Keratinocyte (primary cell): ENCODE results near the gene CLDN6. TPM values are rescaled to one million over a fixed set of nuclear protein-coding genes. Genes with fewer than 3 reads are reported as not detected.

Source experiments
- DNase-seq: peaks from one replicate; pipeline ENCODE4 v3.0.0-alpha.2; 2011; ENCODE audit warnings: low read depth, missing footprints, low spot score
- FAIRE-seq: peaks from 2 replicates; lab custom pipeline; 2011; peaks lifted over from hg19 to GRCh38; lab: Jason Lieb, UNC
- H2AFZ ChIP-seq: 2 replicates; pipeline ENCODE4 v1.6.0; 2012; ENCODE audit warnings: low read length, control low read depth, inconsistent platforms; ENCODE audit not compliant: control insufficient read depth
- H3K27ac ChIP-seq: 2 replicates; pipeline ENCODE4 v1.5.1; 2011; ENCODE audit warnings: low read length; ENCODE audit not compliant: control insufficient read depth, insufficient read depth
- H3K27me3 ChIP-seq: 3 replicates; pipeline ENCODE4 v1.6.0; 2011; ENCODE audit warnings: low read length; ENCODE audit not compliant: control insufficient read depth, insufficient read depth; ENCODE audit errors: extremely low read depth
- H3K36me3 ChIP-seq, 2 experiments: 2 replicates in 1 of 2; 3 replicates in 1 of 2; pipeline ENCODE4 v1.5.1; 2011; ENCODE audit warnings: low read length in 2 of 2, mild to moderate bottlenecking in 1 of 2; ENCODE audit not compliant: control insufficient read depth in 2 of 2, insufficient read depth in 2 of 2; ENCODE audit errors: extremely low read depth in 1 of 2
- H3K4me1 ChIP-seq: 3 replicates; pipeline ENCODE4 v1.5.1; 2011; ENCODE audit warnings: low read length; ENCODE audit not compliant: control insufficient read depth, insufficient read depth; ENCODE audit errors: extremely low read depth
- H3K4me2 ChIP-seq: 3 replicates; pipeline ENCODE4 v1.6.0; 2011; ENCODE audit warnings: low read depth, low read length; ENCODE audit not compliant: control insufficient read depth, insufficient read depth; ENCODE audit errors: extremely low read depth
- H3K4me3 ChIP-seq, 3 experiments: fragments of 200-600 bp in 1 of 3; sonication (generic) in 1 of 3; 2 replicates in 2 of 3; 3 replicates in 1 of 3; pipeline ENCODE4 v1.5.1; 2011 to 2016; ENCODE audit warnings: low read length in 3 of 3, mild to moderate bottlenecking in 3 of 3, control low read depth in 2 of 3, inconsistent platforms in 1 of 3, low read depth in 1 of 3, mixed read lengths in 1 of 3, mixed run types in 1 of 3, moderate library complexity in 1 of 3; ENCODE audit not compliant: control insufficient read depth in 2 of 3, insufficient read depth in 2 of 3; ENCODE audit errors: extremely low read depth in 1 of 3
- H3K79me2 ChIP-seq: 2 replicates; pipeline ENCODE4 v1.6.0; 2012; ENCODE audit warnings: low read length; ENCODE audit not compliant: control insufficient read depth, insufficient read depth
- H3K9ac ChIP-seq: 3 replicates; pipeline ENCODE4 v1.6.0; 2011; ENCODE audit warnings: low read length; ENCODE audit not compliant: control insufficient read depth, insufficient read depth; ENCODE audit errors: extremely low read depth
- H3K9me1 ChIP-seq: 3 replicates; pipeline ENCODE4 v1.6.0; 2011; ENCODE audit warnings: low read length; ENCODE audit not compliant: control insufficient read depth, insufficient read depth; ENCODE audit errors: extremely low read depth
- H3K9me3 ChIP-seq: 2 replicates; pipeline ENCODE4 v1.5.1; 2012; ENCODE audit warnings: low read depth, low read length; ENCODE audit not compliant: control insufficient read depth
- H4K20me1 ChIP-seq: 3 replicates; pipeline ENCODE4 v1.6.0; 2011; ENCODE audit warnings: low read length; ENCODE audit not compliant: control insufficient read depth, insufficient read depth; ENCODE audit errors: extremely low read depth
- CTCF ChIP-seq, 3 experiments: IDR thresholded peaks in 1 of 3; conservative IDR thresholded peaks in 1 of 3; optimal IDR thresholded peaks in 1 of 3; 2 replicates in 2 of 3; 3 replicates in 1 of 3; pipeline versions ENCODE3 to v1.5.1; 2011; ENCODE audit warnings: low read length in 3 of 3, mild to moderate bottlenecking in 3 of 3, moderate library complexity in 2 of 3, control low read depth in 1 of 3, inconsistent platforms in 1 of 3; ENCODE audit not compliant: insufficient read depth in 2 of 3; ENCODE audit errors: extremely low read depth in 1 of 3
- EZH2 ChIP-seq: IDR thresholded peaks from one replicate; pipeline ENCODE4 v1.6.1; 2012; ENCODE audit warnings: inconsistent platforms, mild to moderate bottlenecking, low read length, moderate library complexity
- dilution Hi-C: fragments of 300-500 bp; cut with MboI; formaldehyde crosslinking; loops from one replicate; pipeline ENCODE4 v1.7.0; 2020; ENCODE audit warnings: low sequenced_read_pairs; ENCODE audit not compliant: extremely low pct_ligation_motif_present
- polyA plus RNA-seq, 5 experiments: library from polyadenylated mRNA; depleted of rRNA in 3 of 5; stranded (reverse) in 3 of 5; stranded (forward) in 1 of 5; unstranded in 1 of 5; fragments of >200 nt; gene quantifications; 1 replicate in 1 of 5; 2 replicates in 3 of 5; 3 replicates in 1 of 5; pipeline versions ENCODE4 v1.2.1 to v1.2.3, GENCODE V29; 2011 to 2012; ENCODE audit warnings: missing spikeins in 2 of 5, low read depth in 1 of 5, low replicate concordance in 1 of 5

CLDN6 gene
- polyA plus RNA-seq, 1 donor (not counting 4 experiments of a cell fraction or from before 2014, with no cell fraction given): not detected

- Histone ChIP-seq H3K36me3 (no peaks in the 10 kb centered on the region), H2AFZ (no peak overlapping the region), H3K9me1 (no peaks in the 10 kb centered on the region), H3K27me3 (no peaks in the 10 kb centered on the region), H3K9me3 (no peaks in the 10 kb centered on the region), H4K20me1 (no peaks in the 10 kb centered on the region), H3K9ac (no peak overlapping the region), H3K79me2 (peaks cover 17% of the 10 kb centered on the region), H3K4me1 (peaks cover 30% of the 10 kb centered on the region), H3K27ac (no peak overlapping the region), H3K4me3 (no peak overlapping the region), H3K4me2 (peak overlapping the region; percentile 86)
- DNase-seq (no peak), FAIRE-seq (no peak)
- dilution Hi-C loops: no loop called here
- TF ChIP-seq CTCF (optimal IDR thresholded peaks at IDR 0.05 in 1 of 3, IDR thresholded peaks at IDR 0.05 in 1 of 3, conservative IDR thresholded peaks at IDR 0.05 in 1 of 3; ENCODE audit: extremely low read depth in 1 of 3, insufficient read depth in 2 of 3, low read length in 3 of 3): no peak
- TF ChIP-seq EZH2: no peak
Observed at GRCh38 chr16:2981177-2981898, 36.6 kb downstream of the CLDN6 start.

GRCh38 chr16:2980227-2981176 is 37.5 kb downstream of the CLDN6 start, which contains the start of gene PKMYT1:
Gene PKMYT1, minus strand, starts transcription at chr16:2980446. Its CDS starts 789 bp downstream, at chr16:2979657.
- H3K4me1 ChIP-seq: peaks cover 28% of the 10 kb centered on the region
- no peaks in the 10 kb centered on the region for H3K9me1 ChIP-seq
- DNase-seq (no peak), FAIRE-seq (no peak)
- peak within 1 kb of the TSS; percentile 80 for H2AFZ ChIP-seq
- no peaks in the 10 kb centered on the region for H3K27me3 ChIP-seq
- no peaks in the 10 kb centered on the region for H3K36me3 ChIP-seq
- H3K79me2 ChIP-seq: peaks cover 17% of the 10 kb centered on the region
- peak within 1 kb of the TSS; percentile 90 for H3K9ac ChIP-seq
- no peaks in the 10 kb centered on the region for H4K20me1 ChIP-seq
- H3K4me2 ChIP-seq: peak within 1 kb of the TSS; percentile 86
- TF ChIP-seq CTCF (optimal IDR thresholded peaks at IDR 0.05 in 1 of 3, IDR thresholded peaks at IDR 0.05 in 1 of 3, conservative IDR thresholded peaks at IDR 0.05 in 1 of 3; ENCODE audit: extremely low read depth in 1 of 3, insufficient read depth in 2 of 3, low read length in 3 of 3) (no peak), EZH2 (no peak)
- dilution Hi-C loops: no loop called here
- peak within 1 kb of the TSS; percentile 89 for H3K27ac ChIP-seq
- no peaks in the 10 kb centered on the region for H3K9me3 ChIP-seq
- H3K4me3 ChIP-seq: peak within 1 kb of the TSS; percentile 63 to 80 (median 80)
